A673 (cell line): ENCODE data around the gene ELK4. TPM values are rescaled to one million over a fixed set of nuclear protein-coding genes. Genes with fewer than 3 reads are reported as not detected.

Source experiments
- BruUV-seq: library from RNA; stranded (reverse); fragments of 400-500 nt; replicated peaks from 2 replicates; lab custom pipeline; 2021; lab: Mats Ljungman, UMichigan
- CTCF ChIA-PET: fragments of 300-600 bp; sonication (Branson Sonifier 250); formaldehyde crosslinking; loops from one replicate; lab custom pipeline; 2022; ENCODE audit warnings: antibody characterized with exemption; lab: Charles Lee
- POLR2A ChIA-PET: fragments of 300-600 bp; sonication (Branson Sonifier 250); formaldehyde crosslinking; loops from one replicate; lab custom pipeline; 2022; ENCODE audit warnings: antibody characterized with exemption; ENCODE audit not compliant: low non-redundant PET; lab: Charles Lee
- DNase-seq: peaks from one replicate; pipeline ENCODE4 v3.0.0-alpha.2; 2015; ENCODE audit warnings: low spot score
- H3K27ac ChIP-seq: fragments of 200-600 bp; sonication (generic); 2 replicates; pipeline ENCODE4 v1.5.1; 2016; ENCODE audit warnings: mixed run types, low read depth, mild to moderate bottlenecking, mixed read lengths, antibody characterized with exemption, low read length; ENCODE audit not compliant: poor library complexity, severe bottlenecking
- H3K27me3 ChIP-seq: fragments of 200-600 bp; sonication (generic); replicated peaks from 2 replicates; pipeline ENCODE4 v1.6.1; 2017; ENCODE audit warnings: mixed run types, low read depth, mild to moderate bottlenecking, mixed read lengths, antibody characterized with exemption, low read length; ENCODE audit not compliant: insufficient read depth, poor library complexity
- H3K36me3 ChIP-seq: fragments of 200-600 bp; sonication (generic); 2 replicates; pipeline ENCODE4 v1.6.1; 2016; ENCODE audit warnings: mixed run types, mild to moderate bottlenecking, mixed read lengths, antibody characterized with exemption, low read length; ENCODE audit not compliant: insufficient read depth, poor library complexity, severe bottlenecking
- H3K4me1 ChIP-seq: fragments of 200-600 bp; sonication (generic); 2 replicates; pipeline ENCODE4 v1.6.1; 2017; ENCODE audit warnings: mixed run types, mild to moderate bottlenecking, mixed read lengths, antibody characterized with exemption, low read length; ENCODE audit not compliant: insufficient read depth, poor library complexity, severe bottlenecking
- H3K4me3 ChIP-seq: fragments of 200-600 bp; sonication (generic); 2 replicates; pipeline ENCODE4 v1.5.1; 2016; ENCODE audit warnings: low read depth, mixed run types, mild to moderate bottlenecking, mixed read lengths, low read length; ENCODE audit not compliant: poor library complexity, severe bottlenecking
- H3K9me3 ChIP-seq: fragments of 200-600 bp; sonication (generic); 2 replicates; pipeline ENCODE4 v1.6.1; 2016; ENCODE audit warnings: mixed run types, low read depth, mild to moderate bottlenecking, mixed read lengths, antibody characterized with exemption, low read length; ENCODE audit not compliant: poor library complexity, severe bottlenecking
- EZH2 ChIP-seq: fragments of 200-600 bp; sonication (generic); IDR thresholded peaks from 2 replicates; pipeline ENCODE4 v1.6.1; 2017; ENCODE audit warnings: borderline replicate concordance, low read depth, mild to moderate bottlenecking, mixed read lengths, antibody characterized with exemption, low read length; ENCODE audit not compliant: poor library complexity, severe bottlenecking
- intact Hi-C: fragments of 100-400 bp; cut with micrococcal nuclease; formaldehyde crosslinking; loops from one replicate; pipeline ENCODE4 v1.10.0; 2022; ENCODE audit not compliant: unreplicated experiment
- total RNA-seq: library from RNA; stranded (reverse); gene quantifications from 2 replicates; pipeline ENCODE4 v1.2.3, GENCODE V29; 2021
- TF ChIP-seq, protein P1 (sequence below): fragments of 300-800, 200-600 bp; sonication (generic); conservative IDR thresholded peaks from 2 replicates; pipeline ENCODE4 v1.5.1; 2017; ENCODE audit warnings: low read depth, mild to moderate bottlenecking, antibody characterized with exemption, low read length, moderate library complexity, mixed read lengths

The ELK4 gene
- total RNA-seq, 1 experiment from 2014 or later, result 38.2 TPM

- no peaks in the 10 kb centered on the region for H3K9me3 ChIP-seq
- peaks cover 84% of the 10 kb centered on the region for H3K27me3 ChIP-seq
- no peaks in the 10 kb centered on the region for H3K36me3 ChIP-seq
- DNase-seq, result no peak
- TF ChIP-seq, protein P1, sequence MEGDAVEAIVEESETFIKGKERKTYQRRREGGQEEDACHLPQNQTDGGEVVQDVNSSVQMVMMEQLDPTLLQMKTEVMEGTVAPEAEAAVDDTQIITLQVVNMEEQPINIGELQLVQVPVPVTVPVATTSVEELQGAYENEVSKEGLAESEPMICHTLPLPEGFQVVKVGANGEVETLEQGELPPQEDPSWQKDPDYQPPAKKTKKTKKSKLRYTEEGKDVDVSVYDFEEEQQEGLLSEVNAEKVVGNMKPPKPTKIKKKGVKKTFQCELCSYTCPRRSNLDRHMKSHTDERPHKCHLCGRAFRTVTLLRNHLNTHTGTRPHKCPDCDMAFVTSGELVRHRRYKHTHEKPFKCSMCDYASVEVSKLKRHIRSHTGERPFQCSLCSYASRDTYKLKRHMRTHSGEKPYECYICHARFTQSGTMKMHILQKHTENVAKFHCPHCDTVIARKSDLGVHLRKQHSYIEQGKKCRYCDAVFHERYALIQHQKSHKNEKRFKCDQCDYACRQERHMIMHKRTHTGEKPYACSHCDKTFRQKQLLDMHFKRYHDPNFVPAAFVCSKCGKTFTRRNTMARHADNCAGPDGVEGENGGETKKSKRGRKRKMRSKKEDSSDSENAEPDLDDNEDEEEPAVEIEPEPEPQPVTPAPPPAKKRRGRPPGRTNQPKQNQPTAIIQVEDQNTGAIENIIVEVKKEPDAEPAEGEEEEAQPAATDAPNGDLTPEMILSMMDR, result no peak
- no peak for TF ChIP-seq EZH2
- no TSS peak for BruUV-seq
- POLR2A ChIA-PET, result no interaction called here
- H3K4me3 ChIP-seq, result no peak overlapping the region
- no peak overlapping the region for H3K27ac ChIP-seq
- H3K4me1 ChIP-seq, result no peaks in the 10 kb centered on the region
- intact Hi-C loops, result no loop called here
- CTCF ChIA-PET, result interaction anchor here (0.6 kb wide), 1 partner anchor 32 kb away, joined by 4 read pairs; no protein-coding TSS in a partner anchor
Observed at GRCh38 chr1:205572421-205572820, 59.4 kb downstream of the ELK4 start.

- DNase-seq, result no peak
- intact Hi-C loops, result no loop called here
- no peaks in the 10 kb centered on the region for H3K9me3 ChIP-seq
- H3K27ac ChIP-seq, result no peak overlapping the region
- peaks cover 84% of the 10 kb centered on the region for H3K27me3 ChIP-seq
- H3K4me3 ChIP-seq, result no peak overlapping the region
- H3K4me1 ChIP-seq, result no peaks in the 10 kb centered on the region
- TF ChIP-seq, protein P1, result no peak
- TF ChIP-seq EZH2, result no peak
- CTCF ChIA-PET, result interaction anchor here (0.8 kb wide), 1 partner anchor 20 kb away, joined by 3 read pairs; no protein-coding TSS in a partner anchor
- POLR2A ChIA-PET, result no interaction called here
- no peaks in the 10 kb centered on the region for H3K36me3 ChIP-seq
- no TSS peak for BruUV-seq
Observed at GRCh38 chr1:205571747-205572146, 60.1 kb downstream of the ELK4 start.

DNA sequence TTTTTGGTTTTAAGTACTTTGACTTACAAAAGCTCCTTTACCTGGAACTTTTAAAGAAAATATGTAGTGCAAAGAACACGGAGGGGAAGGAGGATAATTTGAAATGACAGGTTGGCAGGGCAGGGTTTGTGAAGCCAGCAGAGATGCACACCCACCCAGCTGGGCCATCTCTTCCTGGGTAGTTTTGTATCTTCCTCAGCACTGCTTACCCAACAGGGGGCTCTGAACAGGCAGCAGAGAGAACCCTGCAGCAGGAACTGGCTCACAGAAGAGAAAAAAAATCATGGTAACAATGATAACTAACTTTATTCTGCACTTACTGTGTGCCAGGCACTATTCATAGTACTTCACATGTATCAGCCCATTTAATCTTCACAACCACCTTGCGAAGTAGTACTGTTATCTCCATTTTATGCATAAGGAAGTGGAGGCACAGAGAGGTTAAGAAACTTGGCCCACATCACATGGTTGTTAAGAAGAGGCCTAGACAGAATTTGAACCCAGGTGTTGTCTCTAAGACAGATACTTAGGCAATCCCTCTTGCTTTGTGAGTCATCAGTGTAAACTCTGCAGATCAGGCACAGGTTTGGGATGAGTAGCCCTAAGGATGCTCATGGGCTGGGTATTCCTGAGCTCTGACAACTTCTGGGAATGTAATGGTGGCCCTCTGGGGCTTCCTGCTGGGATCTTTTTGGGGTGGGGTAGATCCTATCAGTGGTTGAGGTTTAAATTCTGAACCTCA lies 60.8 kb downstream of the ELK4 start:
- no peaks in the 10 kb centered on the region for H3K9me3 ChIP-seq
- CTCF ChIA-PET, result interaction anchor here (0.6 kb wide), 1 partner anchor 187 kb away, joined by 3 read pairs; no protein-coding TSS in a partner anchor
- no peak for DNase-seq
- TF ChIP-seq EZH2, result no peak
- TF ChIP-seq, protein P1, result no peak
- H3K27me3 ChIP-seq, result peaks cover 84% of the 10 kb centered on the region
- intact Hi-C loops, result no loop called here
- no peak overlapping the region for H3K4me3 ChIP-seq
- H3K36me3 ChIP-seq, result no peaks in the 10 kb centered on the region
- no peaks in the 10 kb centered on the region for H3K4me1 ChIP-seq
- BruUV-seq, result no TSS peak
- POLR2A ChIA-PET, result no interaction called here
- H3K27ac ChIP-seq, result no peak overlapping the region
